HCT116 (cell line): ENCODE data around the gene SPINT4.

Experiments
- EZH2phosphoT487 ChIP-seq: fragments of 200-600 bp; IDR thresholded peaks from 2 replicates; pipeline ENCODE4 v1.6.1; 2018; ENCODE audit warnings: antibody characterized with exemption, borderline replicate concordance
- JUND ChIP-seq: IDR thresholded peaks from 2 replicates; pipeline ENCODE4 v1.6.1; 2012
- POLR2A ChIP-seq: IDR thresholded peaks from 2 replicates; pipeline ENCODE4 v1.7.0; 2011; ENCODE audit warnings: borderline replicate concordance; ENCODE audit not compliant: insufficient read depth, insufficient read length; ENCODE audit errors: extremely low read depth
- SIN3A ChIP-seq: IDR thresholded peaks from 2 replicates; pipeline ENCODE4 v1.6.1; 2012; ENCODE audit warnings: low read depth
- ZNF274 ChIP-seq: fragments of 200-500 bp; sonication (Bioruptor generic); IDR thresholded peaks from 2 replicates; pipeline ENCODE4 v1.6.1; 2014; ENCODE audit warnings: mild to moderate bottlenecking, low read depth, low read length, inconsistent platforms

GRCh38 chr20:45672765-45673164, 49.4 kb upstream of the SPINT4 start:
- TF ChIP-seq SIN3A (no peak), EZH2phosphoT487 (no peak), POLR2A (no peak), JUND (no peak), ZNF274 (no peak)
